ENCODE measurements around the gene ZNF609. TPM values are rescaled to one million over a fixed set of nuclear protein-coding genes. Genes with fewer than 3 reads are reported as not detected.

The ZNF609 gene
- total RNA-seq, 1 experiment from 2014 or later: 31.0 TPM

GRCh38 chr15:64523240-64523639 is 62.9 kb downstream of the ZNF609 start (continued):
- TF ChIP-seq REST (IDR thresholded peaks at IDR 0.05; ENCODE audit: low read depth): no peak
- TF ChIP-seq EZH2 (IDR thresholded peaks at IDR 0.05): no peak
- no peak for TF ChIP-seq ZFX (IDR thresholded peaks at IDR 0.05)
- TF ChIP-seq ATF3 (IDR thresholded peaks at IDR 0.05): no peak
- no peak for TF ChIP-seq SRF (IDR thresholded peaks at IDR 0.05; ENCODE audit: low read depth)

- ChIA-PET POLR2A (no interaction called here), RAD21 (ENCODE audit: low non-redundant PET in 1 of 2, low total read pairs in 2 of 2, uncharacterized antibody in 2 of 2, unreplicated experiment in 2 of 2) (no interaction called here), CTCF (no interaction called here)
- Histone ChIP-seq H3K4me3 (replicated peaks in 1 of 2; ENCODE audit: low read depth in 1 of 2, low read length in 2 of 2) (no peak overlapping the region), H3K36me3 (ENCODE audit: control insufficient read depth in 1 of 2, insufficient read depth in 2 of 2, low read length in 2 of 2) (no peaks in the 10 kb centered on the region), H3K4me1 (ENCODE audit: control insufficient read depth in 1 of 2, insufficient read depth in 2 of 2, low read length in 2 of 2) (peaks cover 55 to 60% of the 10 kb centered on the region in 2 experiments), H3K79me2 (ENCODE audit: insufficient read depth, low read length) (peaks cover 94% of the 10 kb centered on the region), H3K4me2 (ENCODE audit: low read length) (peak overlapping the region; percentile 30), H3K9ac (ENCODE audit: low read length) (no peak overlapping the region), H2AFZ (ENCODE audit: low read depth, low read length, poor library complexity, severe bottlenecking) (no peak overlapping the region), H3K9me2 (ENCODE audit: insufficient read depth) (no peaks in the 10 kb centered on the region), H3K27me3 (ENCODE audit: insufficient read depth, low read length) (no peaks in the 10 kb centered on the region), H3K9me3 (ENCODE audit: control insufficient read depth in 1 of 2, insufficient read depth in 1 of 2, low read depth in 1 of 2, low read length in 2 of 2) (no peaks in the 10 kb centered on the region), H4K20me1 (ENCODE audit: insufficient read depth) (0 out of 2 replicates have a peak, but pooled peaks cover 12% of the 10 kb centered on the region), H3K27ac (ENCODE audit: low read depth, low read length) (no peak overlapping the region)
- no TSS peak for BruUV-seq (replicated peaks)
- intact Hi-C loops (cut with micrococcal nuclease): no loop called here
- DNase-seq (ENCODE audit: low read depth, low spot score) (no peak), ATAC-seq (0 out of 2 replicates have a peak, but pooled peaks have one; percentile 36)
- TF ChIP-seq CTCF (IDR thresholded peaks at IDR 0.05 in 2 of 3, conservative IDR thresholded peaks at IDR 0.05 in 1 of 3; ENCODE audit: borderline replicate concordance in 1 of 3, insufficient read depth in 1 of 3, low read depth in 2 of 3, low read length in 2 of 3): no peak
- TF ChIP-seq EGR1 (IDR thresholded peaks at IDR 0.05; ENCODE audit: low read depth): peak; percentile 32; the same call in 1 of the 2 replicates
- TF ChIP-seq ZNF274 (IDR thresholded peaks at IDR 0.05; ENCODE audit: low read depth, low read length): no peak
Measured at GRCh38 chr15:64524778-64525177, 64.4 kb downstream of the ZNF609 start.
